ENCODE data around the gene OR1F1.

DNA sequence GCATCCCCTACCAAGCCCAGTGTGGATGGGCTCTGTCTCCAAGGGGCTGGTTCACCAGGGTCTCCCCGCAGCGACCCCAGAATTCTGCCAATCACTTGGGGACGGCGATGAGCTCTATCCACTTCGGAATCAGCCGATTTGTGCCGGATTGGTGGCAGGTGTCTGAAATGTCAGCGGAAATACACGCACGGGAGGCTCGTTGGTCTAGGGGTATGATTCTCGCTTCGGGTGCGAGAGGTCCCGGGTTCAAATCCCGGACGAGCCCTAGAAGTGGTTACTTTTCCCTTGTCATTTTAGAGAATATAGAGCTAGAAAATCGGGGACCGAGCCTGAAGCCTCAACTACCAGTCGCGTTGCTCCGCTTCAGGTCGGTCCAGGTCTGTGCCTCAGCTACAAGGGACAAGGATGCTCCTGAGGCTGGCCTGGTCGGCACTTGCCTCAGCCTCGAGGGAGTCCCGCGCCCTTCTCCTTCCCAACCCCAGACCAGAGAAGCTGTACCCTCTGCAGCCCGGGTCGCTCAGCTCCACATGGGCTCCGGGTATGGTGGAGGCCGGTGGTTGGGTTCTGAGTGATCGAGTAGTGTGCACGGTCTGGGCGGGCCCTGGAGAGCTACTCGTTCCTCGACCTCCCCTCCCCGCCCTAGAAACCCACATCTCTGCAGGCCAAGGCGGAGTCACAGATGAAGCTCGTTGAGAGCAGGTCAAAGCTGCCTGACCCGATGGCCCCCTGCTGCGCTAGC is 16.0 kb upstream of the OR1F1 start:
- TF ChIP-seq EZH2phosphoT487 (IDR thresholded peaks at IDR 0.05; ENCODE audit: borderline replicate concordance, low read depth) (no peak), RFX5 (IDR thresholded peaks at IDR 0.05; ENCODE audit: low read length) (no peak), POLR2AphosphoS5 (IDR thresholded peaks at IDR 0.05; ENCODE audit: low read depth, low read length) (no peak), MXI1 (IDR thresholded peaks at IDR 0.05; ENCODE audit: low read depth, low read length) (no peak), PBX3 (IDR thresholded peaks at IDR 0.05) (no peak), GABPA (IDR thresholded peaks at IDR 0.05; ENCODE audit: low read depth) (no peak), NFIC (IDR thresholded peaks at IDR 0.05; ENCODE audit: borderline replicate concordance) (no peak), FOXM1 (IDR thresholded peaks at IDR 0.05; ENCODE audit: low read depth) (no peak)
- TF ChIP-seq, protein P1, sequence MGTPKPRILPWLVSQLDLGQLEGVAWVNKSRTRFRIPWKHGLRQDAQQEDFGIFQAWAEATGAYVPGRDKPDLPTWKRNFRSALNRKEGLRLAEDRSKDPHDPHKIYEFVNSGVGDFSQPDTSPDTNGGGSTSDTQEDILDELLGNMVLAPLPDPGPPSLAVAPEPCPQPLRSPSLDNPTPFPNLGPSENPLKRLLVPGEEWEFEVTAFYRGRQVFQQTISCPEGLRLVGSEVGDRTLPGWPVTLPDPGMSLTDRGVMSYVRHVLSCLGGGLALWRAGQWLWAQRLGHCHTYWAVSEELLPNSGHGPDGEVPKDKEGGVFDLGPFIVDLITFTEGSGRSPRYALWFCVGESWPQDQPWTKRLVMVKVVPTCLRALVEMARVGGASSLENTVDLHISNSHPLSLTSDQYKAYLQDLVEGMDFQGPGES (IDR thresholded peaks at IDR 0.05; ENCODE audit: low read depth, low read length), result no peak
- TF ChIP-seq, protein P2, sequence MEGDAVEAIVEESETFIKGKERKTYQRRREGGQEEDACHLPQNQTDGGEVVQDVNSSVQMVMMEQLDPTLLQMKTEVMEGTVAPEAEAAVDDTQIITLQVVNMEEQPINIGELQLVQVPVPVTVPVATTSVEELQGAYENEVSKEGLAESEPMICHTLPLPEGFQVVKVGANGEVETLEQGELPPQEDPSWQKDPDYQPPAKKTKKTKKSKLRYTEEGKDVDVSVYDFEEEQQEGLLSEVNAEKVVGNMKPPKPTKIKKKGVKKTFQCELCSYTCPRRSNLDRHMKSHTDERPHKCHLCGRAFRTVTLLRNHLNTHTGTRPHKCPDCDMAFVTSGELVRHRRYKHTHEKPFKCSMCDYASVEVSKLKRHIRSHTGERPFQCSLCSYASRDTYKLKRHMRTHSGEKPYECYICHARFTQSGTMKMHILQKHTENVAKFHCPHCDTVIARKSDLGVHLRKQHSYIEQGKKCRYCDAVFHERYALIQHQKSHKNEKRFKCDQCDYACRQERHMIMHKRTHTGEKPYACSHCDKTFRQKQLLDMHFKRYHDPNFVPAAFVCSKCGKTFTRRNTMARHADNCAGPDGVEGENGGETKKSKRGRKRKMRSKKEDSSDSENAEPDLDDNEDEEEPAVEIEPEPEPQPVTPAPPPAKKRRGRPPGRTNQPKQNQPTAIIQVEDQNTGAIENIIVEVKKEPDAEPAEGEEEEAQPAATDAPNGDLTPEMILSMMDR (IDR thresholded peaks at IDR 0.05), result no peak
